Choroid plexus epithelial cell (primary cell): ENCODE results near the gene ALS2.

ENCODE experiments used
- DNase-seq: peaks from one replicate; pipeline ENCODE4 v3.0.0-alpha.2; 2010; ENCODE audit warnings: low read depth
- H3K4me3 ChIP-seq: 2 replicates; pipeline ENCODE4 v1.5.1; 2011; ENCODE audit warnings: low read depth, mild to moderate bottlenecking, control low read depth, low read length, moderate library complexity
- CTCF ChIP-seq: conservative IDR thresholded peaks from 2 replicates; pipeline ENCODE4 v1.5.1; 2011; ENCODE audit warnings: low read depth, mild to moderate bottlenecking, control low read depth, inconsistent platforms, low read length, moderate library complexity

The ALS2 gene

GRCh38 chr2:201758234-201758633 lies 22.5 kb downstream of the ALS2 start:
- H3K4me3 ChIP-seq, result no peak overlapping the region
- TF ChIP-seq CTCF, result no peak
- no peak for DNase-seq

GRCh38 chr2:201754717-201755415 lies 25.9 kb downstream of the ALS2 start:
- no peak overlapping the region for H3K4me3 ChIP-seq
- DNase-seq, result peak; percentile 50
- no peak for TF ChIP-seq CTCF

- H3K4me3 ChIP-seq, result no peak overlapping the region
- no peak for TF ChIP-seq CTCF
- DNase-seq, result no peak
Observed at GRCh38 chr2:201751566-201751965, 29.2 kb downstream of the ALS2 start.

- H3K4me3 ChIP-seq, result no peak overlapping the region
- DNase-seq, result no peak
- no peak for TF ChIP-seq CTCF
Observed at GRCh38 chr2:201746551-201746950, 34.2 kb downstream of the ALS2 start.

- TF ChIP-seq CTCF, result no peak
- DNase-seq, result peak; percentile 23
- H3K4me3 ChIP-seq, result no peak overlapping the region
Observed at GRCh38 chr2:201735486-201735885, 45.2 kb downstream of the ALS2 start.

- no peak for TF ChIP-seq CTCF
- no peak for DNase-seq
- no peak overlapping the region for H3K4me3 ChIP-seq
Observed at GRCh38 chr2:201734111-201734510, 46.6 kb downstream of the ALS2 start.

- peak; percentile 5 for DNase-seq
- H3K4me3 ChIP-seq, result no peak overlapping the region
- no peak for TF ChIP-seq CTCF
Observed at GRCh38 chr2:201733544-201733943, 47.2 kb downstream of the ALS2 start.
